ENCODE measurements around the gene DUSP1.

Gene DUSP1

GRCh38 chr5:172777881-172778814, 7.2 kb upstream of the DUSP1 start:
- no peak for DNase-seq

GRCh38 chr5:172776235-172776594, 5.2 kb upstream of the DUSP1 start:
- DNase-seq, result no peak

DNA sequence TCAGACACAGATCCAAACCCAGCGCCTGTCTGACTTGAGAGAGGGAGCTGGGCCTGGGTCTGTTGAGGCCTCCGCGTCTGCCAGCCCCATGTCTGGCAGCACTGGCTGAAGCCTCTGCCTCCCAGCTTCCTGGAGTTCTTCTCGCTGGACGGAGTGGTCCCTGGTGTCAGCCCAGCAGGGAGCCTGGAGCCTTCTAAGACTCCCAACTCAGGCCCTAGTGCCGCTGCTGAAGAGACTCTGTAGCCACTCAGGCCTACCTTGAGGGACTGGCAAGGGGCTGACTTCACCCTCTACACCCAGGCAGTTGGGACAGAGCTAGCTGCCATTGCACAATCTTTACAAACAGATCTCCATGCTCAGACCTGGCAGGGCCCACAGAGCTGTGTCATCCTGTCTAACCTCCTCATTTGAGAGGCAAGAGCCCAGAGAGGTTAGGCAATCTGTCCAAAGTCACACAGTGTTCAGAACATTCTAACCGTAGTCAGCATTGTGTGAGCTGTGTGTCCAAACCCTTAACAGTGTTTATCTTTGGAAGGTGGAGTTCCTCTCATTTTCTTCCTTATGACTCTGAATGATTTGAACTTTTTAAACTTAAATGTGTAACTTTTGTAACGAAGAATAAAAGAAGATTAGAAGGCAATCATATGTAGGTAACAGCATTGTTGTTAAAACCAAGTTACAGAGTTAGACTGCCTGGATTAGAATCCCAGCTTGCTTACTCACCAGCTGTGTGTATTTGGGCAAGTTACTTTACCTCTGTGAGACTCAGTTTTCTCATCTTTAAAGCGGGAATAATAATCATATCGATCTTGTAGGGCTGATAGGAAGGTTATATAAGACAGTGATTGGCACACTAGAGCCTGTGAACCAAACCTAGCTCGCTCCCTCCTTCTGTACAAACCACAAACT, 4.6 kb upstream of the DUSP1 start:
- DNase-seq, result no peak

DNA sequence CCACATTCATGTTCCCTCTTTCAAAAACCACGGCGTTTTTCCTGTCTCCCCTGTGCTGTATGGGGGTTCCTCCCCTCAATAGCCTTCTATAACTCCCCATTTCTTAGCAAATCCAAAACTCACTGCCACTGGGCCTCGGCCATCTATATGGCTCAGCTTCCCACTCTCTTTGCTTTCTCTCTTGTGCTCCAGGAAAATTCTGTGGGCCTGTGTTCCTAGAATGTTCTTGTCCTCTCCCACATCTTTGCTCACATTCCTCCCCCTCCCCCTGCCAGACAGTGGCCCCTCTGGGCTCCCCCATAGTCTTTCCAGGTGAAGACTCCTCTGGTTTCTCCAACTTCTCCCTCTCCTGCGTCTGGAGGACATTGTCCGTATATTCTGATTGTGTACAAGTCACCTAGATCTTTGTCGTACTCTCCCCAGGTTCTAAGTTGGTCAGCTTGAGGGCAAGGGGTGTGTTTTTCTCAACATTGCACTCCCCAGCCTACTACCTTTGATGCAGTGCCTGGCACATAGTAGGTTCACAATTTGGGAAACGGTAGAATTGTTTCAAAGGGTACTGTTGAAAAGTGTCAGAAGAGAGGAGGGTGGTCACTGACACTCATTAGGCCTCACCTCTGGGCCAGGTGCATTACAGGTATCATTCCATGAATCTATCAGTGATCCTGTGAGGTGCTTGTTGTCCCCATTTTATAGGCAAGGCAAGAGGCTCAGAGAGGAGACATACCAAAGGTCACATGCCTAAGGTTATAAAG, 3.7 kb upstream of the DUSP1 start:
- DNase-seq, result no peak

DNA sequence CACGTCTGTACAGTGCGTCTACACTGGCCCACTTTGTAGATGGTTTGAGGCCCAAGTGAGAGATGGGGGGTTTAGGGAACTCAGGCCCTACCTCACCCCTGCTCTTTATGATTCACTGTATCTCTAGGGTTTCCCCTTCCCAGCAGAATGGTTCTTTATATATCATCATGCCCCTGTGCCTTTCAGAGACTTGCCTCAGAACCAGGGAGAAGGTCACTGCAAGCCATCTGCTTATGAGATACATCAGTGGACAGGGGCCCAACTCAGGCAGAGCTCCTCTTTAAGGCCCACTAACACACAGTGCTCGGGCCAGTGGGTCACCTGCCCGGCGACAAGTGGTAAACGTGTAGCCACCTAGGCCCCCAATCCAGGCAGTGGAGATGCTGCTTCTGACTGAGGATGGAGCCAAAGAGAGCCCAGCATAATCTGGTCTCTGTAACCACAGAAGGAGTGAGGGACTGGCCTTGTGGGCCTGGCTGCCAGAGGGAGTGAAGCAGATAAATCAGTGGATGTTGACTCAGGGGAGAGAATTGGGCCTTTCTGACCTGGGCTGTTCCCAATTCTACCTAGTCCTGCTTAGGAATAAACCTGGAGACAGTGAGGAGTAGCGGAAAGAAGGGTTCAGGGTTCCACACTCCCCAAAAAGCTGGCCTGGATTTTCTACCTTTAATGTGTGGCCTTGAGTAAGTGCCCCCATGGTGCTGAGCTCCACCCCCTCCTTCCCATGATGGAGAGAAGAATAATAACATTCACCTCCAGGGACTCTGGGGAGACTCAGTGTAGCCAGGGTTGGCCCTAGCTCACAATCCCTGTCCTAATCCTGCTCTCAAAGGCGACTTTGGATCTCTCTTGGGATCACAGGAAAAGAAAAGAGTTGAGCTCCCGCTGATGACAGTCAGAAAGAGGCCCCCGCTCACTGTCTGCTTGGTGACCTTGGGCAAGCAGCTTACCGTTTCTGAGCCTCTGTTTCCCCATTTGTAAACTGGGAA, 2.8 kb upstream of the DUSP1 start:
- no peak for DNase-seq

DNA sequence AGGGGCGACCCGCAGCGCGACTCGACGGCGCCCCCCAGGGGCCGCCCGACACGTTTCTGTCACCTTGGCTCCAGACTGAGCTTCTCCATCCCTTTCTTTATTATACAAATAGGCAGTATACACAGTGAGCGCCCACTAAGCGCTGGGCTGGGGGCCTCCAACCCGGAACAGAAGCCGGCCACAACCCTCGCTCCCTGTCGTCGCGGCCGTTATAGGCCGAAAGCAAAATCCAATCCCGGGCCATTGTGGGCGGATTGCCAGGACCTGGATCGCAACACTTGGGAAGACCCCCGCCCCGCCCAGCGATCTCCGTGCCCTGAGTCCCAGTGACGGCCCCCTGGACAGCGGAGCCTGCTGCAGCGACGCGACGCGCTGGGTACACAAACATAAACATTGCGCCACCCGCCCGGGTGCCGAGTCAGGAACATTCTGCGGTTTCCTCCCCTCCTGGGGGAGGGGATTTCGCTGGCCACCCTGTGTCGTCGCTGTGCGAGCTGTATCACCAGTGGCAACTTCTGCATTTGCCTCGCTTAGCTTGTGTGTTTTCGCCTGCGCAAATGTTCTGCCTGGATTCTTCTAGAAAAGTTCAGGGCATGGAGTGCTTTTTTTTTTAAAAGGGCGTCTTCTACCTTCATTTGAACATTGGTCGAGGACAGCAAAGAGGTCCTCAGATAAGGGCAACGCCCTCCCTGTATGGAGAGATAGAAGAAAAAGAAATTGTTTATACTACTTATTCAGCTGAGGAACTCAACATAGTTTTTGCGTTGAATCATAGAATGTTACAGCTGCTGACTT, 1.3 kb upstream of the DUSP1 start:
- DNase-seq, result peak; percentile 76 to 85 (median 81)

DNA sequence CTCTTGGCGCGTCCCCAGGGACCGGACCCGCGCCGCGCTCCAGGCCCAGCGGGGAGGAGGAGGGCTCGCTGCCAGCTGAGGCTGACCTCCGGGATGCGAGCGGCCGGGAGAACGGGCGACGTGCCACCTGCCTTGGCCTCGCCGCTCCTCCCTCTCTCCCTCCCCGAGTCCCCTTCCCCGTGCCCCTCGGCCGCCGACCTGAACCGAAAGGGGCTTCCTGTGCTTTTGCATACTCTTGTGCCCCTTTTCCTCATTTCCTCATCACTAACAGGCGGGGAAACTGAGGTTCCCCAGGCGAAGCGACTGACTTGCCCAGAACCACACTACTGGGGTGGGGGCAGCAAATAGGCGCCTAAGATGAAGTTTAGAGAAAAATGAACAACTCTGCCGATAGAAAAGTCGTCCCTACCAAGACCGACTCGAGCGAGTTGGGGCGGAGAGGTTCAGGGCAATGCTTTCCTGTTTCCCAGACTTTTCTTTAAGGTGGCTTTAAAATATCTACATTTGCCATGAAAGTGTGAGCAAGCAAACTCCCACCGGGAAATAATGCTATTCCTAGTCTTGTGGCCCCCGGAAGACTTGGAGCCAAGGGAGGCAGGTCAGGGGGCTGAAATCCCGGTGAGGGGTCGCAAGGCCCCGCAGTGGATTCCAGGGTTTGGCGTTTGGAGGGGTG, 580 bp upstream of the DUSP1 start:
- DNase-seq, result peak in 2 of 5 donors; percentile 29 to 50

DNA sequence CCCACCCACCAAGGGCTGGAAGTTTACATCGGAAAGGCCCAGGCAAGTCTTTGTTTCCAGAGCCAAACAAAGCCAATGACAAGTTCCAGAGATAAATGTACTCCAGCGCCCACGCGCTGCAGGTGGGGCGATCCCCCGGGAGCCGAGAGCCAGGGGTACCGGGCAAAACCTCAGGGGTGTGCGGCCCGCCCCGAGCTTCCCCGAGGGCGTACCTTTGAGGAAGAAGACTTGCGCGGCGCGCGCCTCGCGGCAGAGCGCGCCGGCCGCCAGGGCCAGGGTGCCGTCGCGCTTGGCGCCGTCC, 671 bp downstream of the DUSP1 start:
- DNase-seq, result peak in 1 of 5 donors; percentile 34

GRCh38 chr5:172769616-172770373, 1.2 kb downstream of the DUSP1 start:
- DNase-seq, result peak in 1 of 5 donors; percentile 29

DNA sequence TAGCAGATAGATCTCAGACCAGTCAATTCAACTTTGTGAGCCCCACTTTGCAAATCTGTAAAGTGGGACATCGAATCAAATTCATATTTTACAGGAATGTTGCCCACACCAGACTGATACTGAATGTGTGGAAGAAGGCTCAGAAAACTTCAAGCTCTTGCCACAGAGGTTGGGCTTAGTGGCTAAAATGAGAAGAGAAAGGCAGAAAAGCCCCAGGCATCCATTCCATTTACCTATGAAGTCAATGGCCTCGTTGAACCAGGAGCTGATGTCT, 1.7 kb downstream of the DUSP1 start:
- no peak for DNase-seq

- DNase-seq, result peak in 3 of 5 donors; percentile 25 to 36 (median 30)
Observed at GRCh38 chr5:172768573-172769341, 2.2 kb downstream of the DUSP1 start.

GRCh38 chr5:172768098-172768572, 2.9 kb downstream of the DUSP1 start:
- DNase-seq, result no peak

DNA sequence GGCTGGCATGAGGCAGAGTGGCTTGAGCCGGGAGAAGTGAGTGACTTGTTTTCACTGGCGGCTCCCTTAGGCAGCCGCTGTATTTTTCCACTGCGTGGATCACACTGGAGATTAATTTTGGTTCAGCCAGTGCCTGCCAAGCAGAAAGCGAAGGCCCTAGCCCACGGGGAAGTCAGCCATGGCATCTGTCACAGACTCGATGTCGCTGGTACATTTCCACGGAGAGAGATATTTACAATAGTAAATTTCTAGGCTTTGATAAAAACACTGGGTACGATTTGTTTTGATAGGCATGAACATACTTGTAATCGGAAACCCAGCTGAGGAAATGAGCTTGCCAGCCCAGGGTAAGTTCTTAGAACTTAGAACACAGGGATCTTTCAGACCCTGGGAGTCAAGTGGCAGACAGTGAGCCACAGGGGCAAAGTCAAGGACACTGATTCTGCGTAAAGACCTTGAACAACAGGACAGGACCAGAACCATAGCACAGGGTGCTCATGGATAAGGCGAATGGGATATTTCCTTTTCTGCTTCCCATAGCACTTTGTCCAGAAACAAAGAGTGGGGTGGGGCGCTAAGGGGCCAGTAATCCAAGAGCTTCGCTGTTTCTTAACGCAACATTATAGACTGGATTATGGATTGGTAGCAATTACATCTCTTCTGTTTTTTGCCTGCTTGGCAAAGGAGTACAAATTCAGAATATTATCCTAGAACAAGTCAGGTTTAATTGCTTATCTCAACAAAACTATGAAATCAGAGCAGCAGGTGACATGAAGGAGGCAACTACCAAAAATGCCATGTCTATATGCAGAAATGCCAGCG, 4.5 kb downstream of the DUSP1 start:
- DNase-seq, result peak in 4 of 5 donors; percentile 30 to 54 (median 48)

DNA sequence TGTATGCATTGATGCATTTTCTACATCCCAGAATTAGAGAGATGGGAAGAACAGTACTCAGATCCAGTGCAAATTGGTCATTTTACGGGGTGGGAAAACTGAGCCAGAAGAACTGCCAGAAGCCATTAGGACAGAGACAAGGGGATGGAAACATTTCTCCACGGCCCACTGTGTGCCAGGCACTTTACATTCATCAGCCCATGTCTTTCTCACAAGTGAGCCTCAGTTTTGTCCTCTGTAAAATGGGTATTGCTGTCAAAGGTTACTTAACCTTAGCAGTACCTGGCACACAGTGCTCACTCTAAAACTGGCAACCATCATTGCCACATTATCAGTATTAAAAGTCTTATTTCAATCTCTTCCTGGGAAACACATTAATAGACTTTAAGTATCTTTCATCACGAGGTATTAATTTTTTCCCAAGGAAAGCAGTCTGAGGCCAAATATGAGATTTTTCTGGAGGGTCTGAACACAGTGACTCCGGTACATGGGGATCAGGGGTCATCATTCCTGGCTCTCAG, 5.2 kb downstream of the DUSP1 start:
- no peak for DNase-seq

DNA sequence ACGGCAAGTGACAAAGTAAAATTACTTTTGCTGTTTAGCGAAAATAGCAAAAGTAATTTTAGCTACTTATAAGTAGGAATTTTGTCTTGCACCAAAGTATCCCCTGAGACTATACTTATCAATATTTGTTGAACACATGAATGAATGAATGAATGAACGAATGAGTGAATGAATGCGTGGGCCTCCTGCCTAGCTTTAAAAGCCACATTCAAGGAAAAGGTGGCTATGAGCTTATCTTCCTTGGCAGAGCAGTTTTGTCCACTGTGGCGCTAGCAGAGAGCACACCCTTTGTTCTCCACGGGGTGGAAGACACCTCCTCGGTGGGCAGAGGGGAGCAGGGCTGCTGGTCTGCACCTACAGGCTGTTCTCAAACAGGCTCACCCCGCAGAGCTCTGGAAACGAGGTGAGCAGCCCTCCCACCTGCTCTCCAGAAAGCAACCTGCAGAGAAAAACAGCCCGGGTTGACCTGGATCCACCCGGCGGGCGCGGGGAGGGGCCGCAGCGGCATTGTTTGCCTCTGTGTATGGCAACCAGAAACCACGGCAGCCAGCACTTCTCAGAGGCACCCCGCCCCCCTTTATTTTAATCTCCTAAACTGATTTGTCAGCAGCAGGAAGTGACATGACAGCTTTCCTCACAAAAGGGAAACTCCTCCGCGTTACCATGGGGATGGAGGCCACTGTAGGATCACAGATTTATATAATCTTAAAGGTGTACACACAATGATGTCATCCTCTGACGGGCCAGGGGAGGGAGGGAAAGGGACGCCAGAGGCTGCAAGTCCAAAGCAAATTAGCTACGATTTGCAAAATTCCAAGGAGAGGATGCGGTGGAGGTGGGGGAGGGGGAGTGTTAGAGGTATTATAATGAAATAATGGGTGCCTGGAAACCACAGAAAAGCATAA, 5.9 kb downstream of the DUSP1 start:
- DNase-seq, result peak; percentile 91 to 98 (median 96)

GRCh38 chr5:172763120-172763464, 7.9 kb downstream of the DUSP1 start:
- no peak for DNase-seq
